Measurements from ENCODE around the gene SSH2. TPM values are rescaled to one million over a fixed set of nuclear protein-coding genes. Genes with fewer than 3 reads are reported as not detected.

The SSH2 gene
- total RNA-seq, 1 experiment from 2014 or later: 45.1 TPM

DNA sequence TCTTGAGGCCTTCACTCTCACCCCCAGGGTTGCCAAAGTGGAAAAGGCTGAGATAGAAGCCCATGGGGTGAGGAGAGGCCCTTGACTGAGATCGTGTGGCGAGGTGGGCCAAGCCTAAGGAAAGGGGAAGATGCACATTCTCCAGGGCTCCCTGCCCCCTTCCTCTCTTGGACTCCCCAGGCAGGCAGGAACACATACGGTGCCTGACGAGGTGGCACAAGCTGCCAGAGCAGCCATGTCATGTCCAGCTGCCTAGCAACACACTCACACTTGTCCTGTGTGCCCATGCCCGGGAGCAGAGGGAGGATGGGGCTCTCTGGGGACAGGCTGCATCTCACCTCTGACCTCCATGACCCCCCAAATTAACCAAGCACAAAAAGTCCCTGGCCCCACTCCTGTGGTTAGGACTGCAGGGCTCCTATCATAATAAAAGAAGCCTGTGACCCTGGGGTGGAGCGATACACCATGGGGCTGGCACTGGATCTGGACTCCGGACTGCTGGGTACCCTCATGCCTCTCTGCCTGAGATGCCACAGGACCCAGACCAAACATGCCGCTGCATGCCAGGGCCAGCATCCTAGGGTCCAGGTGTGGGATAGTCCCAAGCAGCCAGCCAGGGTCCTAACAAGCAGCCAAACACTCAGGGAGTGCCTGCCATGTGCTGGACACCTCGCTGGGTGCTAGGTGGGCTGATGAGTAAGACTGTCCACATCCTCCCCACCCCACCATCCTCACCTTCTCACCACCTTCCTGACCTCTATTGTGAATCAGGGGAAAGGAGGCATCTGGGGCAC is 343.2 kb downstream of the SSH2 start:
- intact Hi-C loops (cut with micrococcal nuclease; ENCODE audit: unreplicated experiment): no loop called here
- H3K36me3 ChIP-seq (ENCODE audit: low read depth): no peaks in the 10 kb centered on the region
- peak overlapping the region; percentile 86 for H3K4me2 ChIP-seq
- peaks cover 20% of the 10 kb centered on the region; the same call in 1 of the 2 replicates for H3F3A ChIP-seq (ENCODE audit: insufficient read depth, low read depth)
- ChIA-PET POLR2A (ENCODE audit: unreplicated experiment) (no interaction called here), CTCF (no interaction called here)
- H4K20me1 ChIP-seq (ENCODE audit: insufficient read depth): peaks cover 14% of the 10 kb centered on the region
- H3K27me3 ChIP-seq (ENCODE audit: insufficient read depth, low read depth): no peaks in the 10 kb centered on the region
- H3K4me3 ChIP-seq: no peak overlapping the region
- H3K27ac ChIP-seq: no peak overlapping the region
- no TSS peak for BruUV-seq (replicated peaks)
- H3K79me2 ChIP-seq (ENCODE audit: low read depth): peaks cover 48% of the 10 kb centered on the region
- H3K4me1 ChIP-seq (replicated peaks; ENCODE audit: insufficient read depth): peaks cover 24% of the 10 kb centered on the region
- peak in 1 of 2 experiments; percentile 28 for DNase-seq
- no peaks in the 10 kb centered on the region for H3K9me2 ChIP-seq (ENCODE audit: insufficient read depth)
- TF ChIP-seq CTCF (conservative IDR thresholded peaks at IDR 0.05): no peak
- no peak for TF ChIP-seq EZH2 (IDR thresholded peaks at IDR 0.05; ENCODE audit: low read depth)
- H3K9me3 ChIP-seq (ENCODE audit: insufficient read depth, low read depth): no peaks in the 10 kb centered on the region
- no peak overlapping the region for H2AFZ ChIP-seq

DNA sequence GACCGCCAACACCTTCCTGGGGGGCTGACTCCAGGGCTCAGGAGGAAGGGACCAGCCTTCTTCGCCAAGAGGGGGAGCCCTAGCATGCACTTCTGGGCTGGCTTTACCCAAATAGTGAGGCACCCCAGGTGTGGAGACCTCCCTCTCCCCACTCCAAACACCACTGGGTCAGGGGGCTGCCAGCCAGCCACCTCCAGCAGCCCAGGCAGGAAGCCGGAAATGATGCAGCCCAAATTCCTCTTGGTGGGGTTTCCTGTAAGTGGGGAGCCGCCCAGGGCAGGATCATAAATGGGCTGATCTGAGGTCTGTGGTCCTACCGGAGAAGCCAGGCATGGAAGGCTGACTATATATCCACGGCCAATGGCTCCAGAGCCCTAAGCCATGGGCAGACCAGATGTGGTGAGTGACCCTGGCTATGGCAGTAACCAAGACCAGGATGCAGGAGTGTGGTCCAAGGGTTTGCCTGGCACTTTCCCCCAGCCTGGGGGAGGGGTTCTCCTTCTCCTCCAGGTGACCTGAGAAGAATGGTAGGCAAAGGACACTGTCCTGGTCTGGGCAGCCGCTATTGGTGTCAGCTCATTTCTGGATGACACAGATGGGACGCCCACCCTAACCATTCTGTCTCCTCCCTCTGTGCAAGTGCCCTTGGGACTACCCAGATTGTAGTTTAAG is 344.8 kb downstream of the SSH2 start:
- intact Hi-C loops (cut with micrococcal nuclease; ENCODE audit: unreplicated experiment): no loop called here
- POLR2A ChIA-PET (ENCODE audit: unreplicated experiment): interaction anchor here (0.6 kb wide), 1 partner anchor 319 kb away, joined by 5 read pairs; no protein-coding TSS in a partner anchor
- peaks cover 14% of the 10 kb centered on the region for H4K20me1 ChIP-seq (ENCODE audit: insufficient read depth)

More for the DNA sequence above, 344.8 kb downstream of the SSH2 start:
- Histone ChIP-seq H3K36me3 (ENCODE audit: low read depth) (no peaks in the 10 kb centered on the region), H3K4me1 (replicated peaks; ENCODE audit: insufficient read depth) (peaks cover 19% of the 10 kb centered on the region), H3K9me2 (ENCODE audit: insufficient read depth) (no peaks in the 10 kb centered on the region), H3K4me3 (no peak overlapping the region), H3F3A (ENCODE audit: insufficient read depth, low read depth) (peaks cover 5% of the 10 kb centered on the region; the same call in 1 of the 2 replicates), H2AFZ (no peak overlapping the region), H3K79me2 (ENCODE audit: low read depth) (peaks cover 48% of the 10 kb centered on the region), H3K9me3 (ENCODE audit: insufficient read depth, low read depth) (no peaks in the 10 kb centered on the region), H3K4me2 (no peak overlapping the region), H3K27ac (no peak overlapping the region), H3K27me3 (ENCODE audit: insufficient read depth, low read depth) (no peaks in the 10 kb centered on the region)
- CTCF ChIA-PET: interaction anchor here (0.6 kb wide), 1 partner anchor 54 kb away, joined by 3 read pairs; no protein-coding TSS in a partner anchor
- TF ChIP-seq CTCF (conservative IDR thresholded peaks at IDR 0.05) (no peak; the same call in 1 of the 2 replicates), EZH2 (IDR thresholded peaks at IDR 0.05; ENCODE audit: low read depth) (no peak)
- DNase-seq: peak in 1 of 2 experiments; percentile 26
- BruUV-seq (replicated peaks): no TSS peak
